Duodenal mucosa (tissue), 2 donors: ENCODE results near the gene NELFA.

Experiments used
- H3K27ac ChIP-seq: one replicate; pipeline ENCODE4 v1.7.0; 2013; ENCODE audit warnings: low read depth, low read length
- H3K27me3 ChIP-seq, 2 donors: one replicate each; pipeline ENCODE4 v1.7.0; 2013; ENCODE audit warnings: low read length in 2 of 2, control low read depth in 1 of 2; ENCODE audit not compliant: insufficient read depth in 2 of 2, control insufficient read depth in 1 of 2
- H3K36me3 ChIP-seq, 2 donors: one replicate each; pipeline ENCODE4 v1.7.0; 2013; ENCODE audit warnings: low read length in 2 of 2, control low read depth in 1 of 2; ENCODE audit not compliant: insufficient read depth in 2 of 2, control insufficient read depth in 1 of 2
- H3K4me1 ChIP-seq, 2 donors: one replicate each; pipeline ENCODE4 v1.7.0; 2013; ENCODE audit warnings: low read length in 2 of 2, control low read depth in 1 of 2; ENCODE audit not compliant: insufficient read depth in 2 of 2, control insufficient read depth in 1 of 2
- H3K4me3 ChIP-seq, 2 donors: one replicate each; pipeline ENCODE4 v1.7.0; 2013; ENCODE audit warnings: low read length in 2 of 2, low read depth in 1 of 2
- H3K9ac ChIP-seq, 2 donors: one replicate each; pipeline ENCODE4 v1.7.0; 2013; ENCODE audit warnings: low read length in 2 of 2, low read depth in 1 of 2
- H3K9me3 ChIP-seq, 2 donors: one replicate each; pipeline ENCODE4 v1.7.0; 2013; ENCODE audit warnings: low read length in 2 of 2, control low read depth in 1 of 2; ENCODE audit not compliant: control insufficient read depth in 1 of 2

NELFA gene

GRCh38 chr4:2008921-2009650 lies at the start of gene NELFA:
Gene NELFA, minus strand, starts transcription at chr4:2008974. Its CDS starts 15 bp downstream, at chr4:2008959.
- peaks cover 9 to 10% of the 10 kb centered on the region in 2 donors for H3K4me1 ChIP-seq
- no peaks in the 10 kb centered on the region for H3K27me3 ChIP-seq
- H3K27ac ChIP-seq: peak within 1 kb of the TSS; percentile 99
- no peaks in the 10 kb centered on the region for H3K9me3 ChIP-seq
- peak within 1 kb of the TSS; percentile 80 to 99 for H3K9ac ChIP-seq
- peaks cover 4 to 9% of the 10 kb centered on the region in 2 donors for H3K36me3 ChIP-seq
- peak within 1 kb of the TSS; percentile 96 to 100 for H3K4me3 ChIP-seq

DNA sequence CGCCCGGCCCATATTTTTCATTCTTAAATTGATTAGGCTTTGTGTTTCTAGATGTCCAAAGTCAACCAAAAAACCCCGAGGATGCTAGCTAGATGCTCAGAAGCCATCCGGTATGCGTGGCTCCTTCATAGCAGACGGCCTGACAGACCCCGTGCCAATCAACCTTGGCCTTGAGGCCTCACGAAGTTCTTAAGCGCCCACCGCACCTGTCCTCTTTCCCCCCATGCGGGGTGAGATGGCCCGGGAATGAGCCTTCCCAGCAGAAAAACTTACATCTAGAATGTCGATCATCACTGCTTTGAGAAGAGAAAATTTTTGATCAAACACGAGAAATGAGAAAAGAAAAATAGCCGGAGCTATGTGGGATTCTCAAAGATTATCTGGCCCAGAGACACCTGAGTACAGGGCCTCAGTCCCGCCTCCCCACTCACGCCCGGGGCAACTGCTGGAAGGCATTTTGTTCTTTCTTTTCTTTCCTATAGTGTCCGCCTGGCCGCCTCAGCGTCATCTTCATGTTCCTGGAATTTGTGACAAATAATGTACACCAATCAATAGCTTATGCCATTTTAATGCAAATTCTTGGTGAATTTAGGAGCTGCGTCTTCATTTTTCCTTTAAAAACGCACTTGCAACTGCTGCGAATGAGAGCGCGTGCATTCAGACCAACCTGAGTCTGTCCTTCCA lies 48.8 kb upstream of the NELFA start:
- no peak overlapping the region for H3K27ac ChIP-seq
- no peaks in the 10 kb centered on the region for H3K4me1 ChIP-seq
- H3K4me3 ChIP-seq: no peak overlapping the region
- H3K9ac ChIP-seq: no peak overlapping the region
- no peaks in the 10 kb centered on the region for H3K9me3 ChIP-seq
- no peaks in the 10 kb centered on the region for H3K36me3 ChIP-seq
- H3K27me3 ChIP-seq: peaks cover 19 to 28% of the 10 kb centered on the region in 2 donors

DNA sequence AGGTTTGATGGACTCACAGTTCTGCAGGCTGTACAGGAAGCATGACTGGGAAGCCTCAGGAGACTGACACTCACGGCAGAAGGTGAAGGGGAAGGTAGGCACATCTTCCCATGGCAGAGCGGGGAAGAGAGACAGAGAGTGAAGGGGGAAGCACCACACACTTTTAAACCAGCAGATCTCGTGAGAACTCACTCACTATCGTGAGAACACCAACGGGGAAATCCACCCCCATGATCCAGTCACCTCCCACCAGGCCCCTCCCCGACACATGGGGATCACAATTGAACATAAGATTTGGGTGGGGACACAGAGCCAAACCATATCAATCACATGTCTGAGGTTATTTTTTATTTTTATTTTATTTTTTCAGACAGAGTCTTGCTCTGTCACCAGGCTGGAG lies 45.4 kb upstream of the NELFA start:
- Histone ChIP-seq H3K9me3 (no peaks in the 10 kb centered on the region), H3K4me1 (no peaks in the 10 kb centered on the region), H3K4me3 (no peak overlapping the region), H3K27me3 (peaks cover 19 to 28% of the 10 kb centered on the region in 2 donors), H3K36me3 (no peaks in the 10 kb centered on the region), H3K27ac (no peak overlapping the region), H3K9ac (no peak overlapping the region)

- Histone ChIP-seq H3K36me3 (no peaks in the 10 kb centered on the region), H3K27me3 (peaks cover 4 to 14% of the 10 kb centered on the region in 2 donors), H3K9me3 (no peaks in the 10 kb centered on the region), H3K4me3 (no peak overlapping the region), H3K9ac (no peak overlapping the region), H3K27ac (no peak overlapping the region), H3K4me1 (no peaks in the 10 kb centered on the region)
Observed at GRCh38 chr4:2051086-2051485, 42.3 kb upstream of the NELFA start.

GRCh38 chr4:2049811-2050210 lies 41.0 kb upstream of the NELFA start:
- Histone ChIP-seq H3K27ac (no peak overlapping the region), H3K4me3 (no peak overlapping the region), H3K9ac (no peak overlapping the region), H3K36me3 (no peaks in the 10 kb centered on the region), H3K9me3 (no peaks in the 10 kb centered on the region), H3K4me1 (no peaks in the 10 kb centered on the region), H3K27me3 (peaks cover 4 to 14% of the 10 kb centered on the region in 2 donors)

- no peak overlapping the region for H3K4me3 ChIP-seq
- H3K27me3 ChIP-seq: peaks cover 4 to 19% of the 10 kb centered on the region in 2 donors
- H3K36me3 ChIP-seq: no peaks in the 10 kb centered on the region
- no peaks in the 10 kb centered on the region for H3K9me3 ChIP-seq
- H3K27ac ChIP-seq: no peak overlapping the region
- no peaks in the 10 kb centered on the region for H3K4me1 ChIP-seq
- H3K9ac ChIP-seq: no peak overlapping the region
Observed at GRCh38 chr4:2049381-2049780, 40.6 kb upstream of the NELFA start.

DNA sequence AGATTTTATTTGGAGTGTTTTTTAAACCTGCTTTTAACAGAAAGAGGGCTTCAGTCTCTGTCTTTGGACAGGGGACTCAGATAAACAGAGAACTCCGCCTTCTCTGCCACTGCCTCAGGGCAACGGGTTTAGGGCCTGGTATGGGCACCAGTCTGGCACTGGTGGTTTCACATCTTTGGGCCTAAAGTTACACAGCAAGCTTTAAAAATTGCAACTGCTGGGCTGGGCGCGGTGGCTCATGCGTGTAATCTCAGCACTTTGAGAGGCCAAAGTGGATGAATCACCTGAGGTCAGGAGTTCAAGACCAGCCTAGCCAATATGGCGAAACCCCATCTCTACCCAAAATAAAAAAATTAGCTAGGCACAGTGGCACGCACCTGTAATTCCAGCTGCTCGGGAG lies 40.1 kb upstream of the NELFA start:
- H3K9ac ChIP-seq: no peak overlapping the region
- peaks cover 4 to 18% of the 10 kb centered on the region in 2 donors for H3K27me3 ChIP-seq
- H3K9me3 ChIP-seq: no peaks in the 10 kb centered on the region
- no peak overlapping the region for H3K27ac ChIP-seq
- no peaks in the 10 kb centered on the region for H3K4me1 ChIP-seq
- no peak overlapping the region for H3K4me3 ChIP-seq
- H3K36me3 ChIP-seq: no peaks in the 10 kb centered on the region

- no peak overlapping the region for H3K27ac ChIP-seq
- no peak overlapping the region for H3K9ac ChIP-seq
- no peaks in the 10 kb centered on the region for H3K36me3 ChIP-seq
- H3K4me1 ChIP-seq: no peaks in the 10 kb centered on the region
- H3K27me3 ChIP-seq: peaks cover 12 to 24% of the 10 kb centered on the region in 2 donors
- no peak overlapping the region for H3K4me3 ChIP-seq
- no peaks in the 10 kb centered on the region for H3K9me3 ChIP-seq
Observed at GRCh38 chr4:2047781-2048581, 39.2 kb upstream of the NELFA start.

GRCh38 chr4:2047031-2047660 lies 38.4 kb upstream of the NELFA start:
- no peaks in the 10 kb centered on the region for H3K36me3 ChIP-seq
- H3K9ac ChIP-seq: no peak overlapping the region
- H3K4me1 ChIP-seq: no peaks in the 10 kb centered on the region
- no peak overlapping the region for H3K4me3 ChIP-seq
- peaks cover 16 to 28% of the 10 kb centered on the region in 2 donors for H3K27me3 ChIP-seq
- H3K27ac ChIP-seq: no peak overlapping the region
- no peaks in the 10 kb centered on the region for H3K9me3 ChIP-seq
